ENCODE results near the gene OR8J1. TPM values are rescaled to one million over a fixed set of nuclear protein-coding genes. Genes with fewer than 3 reads are reported as not detected.

OR8J1 gene
- polyA plus RNA-seq, 1 of the 3 experiments (the other 2 are of a cell fraction), result not detected

DNA sequence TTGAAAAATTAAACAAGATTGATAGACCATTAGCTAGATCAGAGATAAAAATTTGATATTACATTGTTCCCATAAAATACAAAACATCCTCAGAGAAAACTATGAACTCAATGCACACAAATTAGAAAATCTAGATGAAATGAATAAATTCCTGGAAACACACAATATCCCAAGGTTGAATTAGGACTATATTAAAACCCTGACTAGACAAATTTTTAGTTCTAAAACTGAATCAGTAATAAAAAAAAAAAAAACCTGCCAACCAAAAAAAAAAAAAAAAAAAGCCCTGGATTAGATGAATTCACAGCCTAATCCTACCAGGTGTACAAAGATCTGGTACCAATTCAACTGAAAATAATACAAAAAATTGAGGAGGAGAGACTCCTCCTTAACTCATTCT, 13.8 kb upstream of the OR8J1 start:
- TF ChIP-seq GABPA (IDR thresholded peaks at IDR 0.05; ENCODE audit: low read depth) (no peak), RFX5 (IDR thresholded peaks at IDR 0.05; ENCODE audit: low read length) (no peak), USF2 (IDR thresholded peaks at IDR 0.05; ENCODE audit: borderline replicate concordance, low read depth, low read length) (no peak), REST (IDR thresholded peaks at IDR 0.05; ENCODE audit: low read depth, low read length) (no peak), EZH2phosphoT487 (IDR thresholded peaks at IDR 0.05; ENCODE audit: borderline replicate concordance, low read depth) (no peak), CHD2 (IDR thresholded peaks at IDR 0.05; ENCODE audit: low read length, partially characterized antibody) (no peak), ZBTB33 (IDR thresholded peaks at IDR 0.05; ENCODE audit: borderline replicate concordance, low read depth) (no peak), ELF1 (IDR thresholded peaks at IDR 0.05) (no peak), NRF1 (IDR thresholded peaks at IDR 0.05; ENCODE audit: low read depth, low read length) (no peak), FOSL2 (IDR thresholded peaks at IDR 0.05; ENCODE audit: borderline replicate concordance, low read depth) (no peak), JUND (IDR thresholded peaks at IDR 0.05) (no peak), SMC3 (IDR thresholded peaks at IDR 0.05; ENCODE audit: low read depth, low read length) (no peak)
- TF ChIP-seq, protein P1, sequence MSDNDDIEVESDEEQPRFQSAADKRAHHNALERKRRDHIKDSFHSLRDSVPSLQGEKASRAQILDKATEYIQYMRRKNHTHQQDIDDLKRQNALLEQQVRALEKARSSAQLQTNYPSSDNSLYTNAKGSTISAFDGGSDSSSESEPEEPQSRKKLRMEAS (IDR thresholded peaks at IDR 0.05; ENCODE audit: low read depth), result no peak
- TF ChIP-seq, protein P2, sequence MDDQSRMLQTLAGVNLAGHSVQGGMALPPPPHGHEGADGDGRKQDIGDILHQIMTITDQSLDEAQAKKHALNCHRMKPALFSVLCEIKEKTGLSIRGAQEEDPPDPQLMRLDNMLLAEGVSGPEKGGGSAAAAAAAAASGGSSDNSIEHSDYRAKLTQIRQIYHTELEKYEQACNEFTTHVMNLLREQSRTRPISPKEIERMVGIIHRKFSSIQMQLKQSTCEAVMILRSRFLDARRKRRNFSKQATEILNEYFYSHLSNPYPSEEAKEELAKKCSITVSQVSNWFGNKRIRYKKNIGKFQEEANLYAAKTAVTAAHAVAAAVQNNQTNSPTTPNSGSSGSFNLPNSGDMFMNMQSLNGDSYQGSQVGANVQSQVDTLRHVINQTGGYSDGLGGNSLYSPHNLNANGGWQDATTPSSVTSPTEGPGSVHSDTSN (IDR thresholded peaks at IDR 0.05), result no peak
- H3K9me3 ChIP-seq, result no peaks in the 10 kb centered on the region

More for the DNA sequence above, 13.8 kb upstream of the OR8J1 start:
- no peak overlapping the region for H3K27ac ChIP-seq (ENCODE audit: low read depth in 2 of 2, low read length in 1 of 2)
- no peaks in the 10 kb centered on the region for H3K4me1 ChIP-seq (ENCODE audit: control insufficient read depth in 1 of 2, insufficient read depth in 2 of 2, low read depth in 1 of 2, low read length in 1 of 2)
- H3K79me2 ChIP-seq (ENCODE audit: insufficient read depth), result no peaks in the 10 kb centered on the region
- H3K4me3 ChIP-seq (ENCODE audit: low read depth in 2 of 2, low read length in 1 of 2), result no peak overlapping the region
- no peaks in the 10 kb centered on the region for H3K36me3 ChIP-seq (replicated peaks in 1 of 2; ENCODE audit: control insufficient read depth in 1 of 2, insufficient read depth in 2 of 2, low read length in 1 of 2)
- H4K20me1 ChIP-seq (ENCODE audit: insufficient read depth), result no peaks in the 10 kb centered on the region
- H3K27me3 ChIP-seq (ENCODE audit: insufficient read depth), result no peaks in the 10 kb centered on the region
- no peaks in the 10 kb centered on the region for H3F3A ChIP-seq (replicated peaks; ENCODE audit: insufficient read depth)
- no peaks in the 10 kb centered on the region for H3K9me2 ChIP-seq
- H2AFZ ChIP-seq (ENCODE audit: low read depth), result no peak overlapping the region
- no peak for DNase-seq
- ChIA-PET POLR2A (no interaction called here), CTCF (no interaction called here)
- no peak overlapping the region for H3K4me2 ChIP-seq
- no peak overlapping the region for H3K9ac ChIP-seq

Measured in SK-N-SH (cell line).